Gastrocnemius medialis (tissue), 4 donors: ENCODE results near the gene TFB1M. TPM values are rescaled to one million over a fixed set of nuclear protein-coding genes. Genes with fewer than 3 reads are reported as not detected.

Experiments used
- ATAC-seq, 2 donors: fragments of 150-250 bp; one replicate each; pipeline ENCODE4 v1.9.1; 2016
- DNase-seq, 2 donors: peaks; one replicate each; pipeline ENCODE4 v3.0.0-alpha.2; 2019
- H3K27ac ChIP-seq, 4 donors: fragments of 200-600 bp; sonication (generic); 1 replicate in 1 of 4; 2 replicates in 3 of 4; pipeline ENCODE4 v1.5.1; 2016 to 2018; ENCODE audit warnings: mild to moderate bottlenecking in 2 of 4, moderate library complexity in 1 of 4
- H3K27me3 ChIP-seq, 3 donors: fragments of 200-600 bp; sonication (generic) in 2 of 3; 1 replicate in 1 of 3; 2 replicates in 2 of 3; pipeline versions ENCODE4 v1.5.1 to v1.6.0; 2016 to 2019; ENCODE audit warnings: mild to moderate bottlenecking in 1 of 3, moderate library complexity in 1 of 3
- H3K36me3 ChIP-seq, 2 donors: fragments of 200-600 bp; sonication (generic) in 1 of 2; one replicate each; pipeline ENCODE4 v1.5.1; 2017 to 2018
- H3K4me1 ChIP-seq, 2 donors: fragments of 200-600 bp; sonication (generic) in 1 of 2; one replicate each; pipeline ENCODE4 v1.5.1; 2016 to 2017; ENCODE audit warnings: mild to moderate bottlenecking in 2 of 2
- H3K4me3 ChIP-seq, 4 donors: fragments of 200-600 bp; sonication (generic) in 3 of 4; 1 replicate in 1 of 4; 2 replicates in 3 of 4; pipeline ENCODE4 v1.5.1; 2016 to 2019; ENCODE audit warnings: mild to moderate bottlenecking in 2 of 4
- H3K9me3 ChIP-seq, 3 donors: fragments of 200-600 bp; sonication (generic) in 2 of 3; 1 replicate in 1 of 3; 2 replicates in 2 of 3; pipeline ENCODE4 v1.5.1; 2016 to 2019
- POLR2A ChIP-seq, 2 donors: fragments of 450-650 bp; IDR thresholded peaks; one replicate each; pipeline ENCODE4 v1.6.1; 2017; ENCODE audit warnings: antibody characterized with exemption in 2 of 2, mild to moderate bottlenecking in 2 of 2, moderate library complexity in 2 of 2
- in situ Hi-C, 4 donors: fragments of 200-750 bp; cut with MboI; loops; one replicate each; pipeline versions ENCODE4 v1.15.0 to v1.8.0; 2017; ENCODE audit warnings: low sequenced_read_pairs in 4 of 4
- intact Hi-C: fragments of 100-400 bp; cut with DNase I; formaldehyde crosslinking; loops from one replicate; pipeline ENCODE4 v1.15.1; 2023; ENCODE audit warnings: low total_unique reads
- total RNA-seq, 4 donors: library from RNA; depleted of rRNA; stranded (reverse); fragments of >200 nt; gene quantifications; one replicate each; pipeline versions ENCODE4 v1.1.0 to v1.2.3, GENCODE V29; 2016
- TF ChIP-seq, protein P1 (sequence below), 5 experiments: fragments of 450-650 bp in 3 of 5; fragments of 200-600 bp in 2 of 5; sonication (generic) in 2 of 5; IDR thresholded peaks in 4 of 5; conservative IDR thresholded peaks in 1 of 5; 1 replicate in 4 of 5; 2 replicates in 1 of 5; pipeline ENCODE4 v1.5.1; 2016 to 2019; ENCODE audit warnings: antibody characterized with exemption in 5 of 5, mild to moderate bottlenecking in 3 of 5, moderate library complexity in 3 of 5

TFB1M gene
- total RNA-seq, 4 donors from 2014 or later: 13.4 to 34.4 (median 29.2) TPM

DNA sequence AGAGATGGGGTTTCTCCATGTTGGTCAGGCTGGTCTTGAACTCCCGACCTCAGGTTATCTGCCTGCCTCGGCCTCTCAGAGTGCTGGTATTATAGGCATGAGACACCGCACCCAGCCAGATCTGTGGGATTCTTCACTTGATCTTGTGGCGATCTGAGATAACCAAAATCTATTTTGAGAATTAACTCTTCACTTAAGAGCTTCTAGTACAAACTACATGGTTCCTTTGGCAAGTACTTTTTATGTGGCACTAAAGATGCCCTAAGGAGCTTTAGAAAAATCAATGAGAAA, 37.8 kb upstream of the TFB1M start:
- DNase-seq (no peak), ATAC-seq (no peak)
- Histone ChIP-seq H3K36me3 (no peaks in the 10 kb centered on the region), H3K27me3 (no peaks in the 10 kb centered on the region), H3K9me3 (no peaks in the 10 kb centered on the region), H3K27ac (no peak overlapping the region), H3K4me3 (no peak overlapping the region), H3K4me1 (no peaks in the 10 kb centered on the region)
- in situ Hi-C loops: no loop called here
- TF ChIP-seq POLR2A (IDR thresholded peaks at IDR 0.05): no peak
- TF ChIP-seq, protein P1, sequence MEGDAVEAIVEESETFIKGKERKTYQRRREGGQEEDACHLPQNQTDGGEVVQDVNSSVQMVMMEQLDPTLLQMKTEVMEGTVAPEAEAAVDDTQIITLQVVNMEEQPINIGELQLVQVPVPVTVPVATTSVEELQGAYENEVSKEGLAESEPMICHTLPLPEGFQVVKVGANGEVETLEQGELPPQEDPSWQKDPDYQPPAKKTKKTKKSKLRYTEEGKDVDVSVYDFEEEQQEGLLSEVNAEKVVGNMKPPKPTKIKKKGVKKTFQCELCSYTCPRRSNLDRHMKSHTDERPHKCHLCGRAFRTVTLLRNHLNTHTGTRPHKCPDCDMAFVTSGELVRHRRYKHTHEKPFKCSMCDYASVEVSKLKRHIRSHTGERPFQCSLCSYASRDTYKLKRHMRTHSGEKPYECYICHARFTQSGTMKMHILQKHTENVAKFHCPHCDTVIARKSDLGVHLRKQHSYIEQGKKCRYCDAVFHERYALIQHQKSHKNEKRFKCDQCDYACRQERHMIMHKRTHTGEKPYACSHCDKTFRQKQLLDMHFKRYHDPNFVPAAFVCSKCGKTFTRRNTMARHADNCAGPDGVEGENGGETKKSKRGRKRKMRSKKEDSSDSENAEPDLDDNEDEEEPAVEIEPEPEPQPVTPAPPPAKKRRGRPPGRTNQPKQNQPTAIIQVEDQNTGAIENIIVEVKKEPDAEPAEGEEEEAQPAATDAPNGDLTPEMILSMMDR (IDR thresholded peaks at IDR 0.05 in 4 of 5, conservative IDR thresholded peaks at IDR 0.05 in 1 of 5): no peak
- intact Hi-C loops: no loop called here

DNA sequence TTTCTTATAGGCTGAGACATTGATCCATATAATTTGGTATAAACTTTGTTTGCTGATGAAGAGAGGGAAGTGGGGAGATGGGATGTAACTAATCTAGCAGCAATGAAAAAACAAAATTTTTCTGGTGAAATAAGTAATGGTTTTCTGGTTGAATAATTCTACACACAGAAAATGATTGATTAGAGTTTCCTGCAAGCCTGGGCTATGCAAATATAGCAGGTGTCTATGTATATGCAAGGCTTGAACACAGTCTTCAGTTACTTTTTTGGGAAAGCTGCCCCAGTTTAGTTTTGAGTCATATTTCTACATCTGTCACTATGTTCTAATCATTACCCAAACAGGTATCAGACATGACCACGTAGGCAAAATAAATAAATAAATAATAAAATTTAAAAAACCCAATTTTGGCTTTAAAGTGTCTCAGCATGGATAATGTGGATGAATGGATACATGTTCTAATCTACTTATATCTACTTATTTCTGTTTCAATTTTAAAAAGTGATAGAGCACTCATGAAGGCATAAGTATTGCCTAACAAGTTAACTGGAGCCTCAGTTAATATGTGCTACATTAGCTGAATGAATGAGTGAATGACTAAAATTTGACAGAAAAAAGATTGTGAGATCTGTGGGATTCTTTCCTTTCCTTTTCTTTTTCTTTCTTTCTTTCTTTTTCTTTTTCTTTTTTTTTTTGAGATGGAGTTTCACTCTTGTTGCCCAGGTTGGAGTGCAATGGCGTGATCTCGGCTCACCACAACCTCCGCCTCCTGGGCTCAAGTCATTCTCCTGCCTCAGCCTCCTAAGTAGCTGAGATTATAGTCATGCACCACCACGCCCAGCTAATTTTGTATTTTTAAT, 37.2 kb upstream of the TFB1M start:
- Histone ChIP-seq H3K36me3 (no peaks in the 10 kb centered on the region), H3K27me3 (no peaks in the 10 kb centered on the region), H3K27ac (no peak overlapping the region), H3K4me3 (no peak overlapping the region), H3K9me3 (no peaks in the 10 kb centered on the region), H3K4me1 (no peaks in the 10 kb centered on the region)
- in situ Hi-C loops (no loop called here), intact Hi-C loops (no loop called here)
- no peak for TF ChIP-seq POLR2A (IDR thresholded peaks at IDR 0.05)
- TF ChIP-seq, protein P1 (IDR thresholded peaks at IDR 0.05 in 4 of 5, conservative IDR thresholded peaks at IDR 0.05 in 1 of 5): no peak
- no peak for ATAC-seq
- no peak for DNase-seq

DNA sequence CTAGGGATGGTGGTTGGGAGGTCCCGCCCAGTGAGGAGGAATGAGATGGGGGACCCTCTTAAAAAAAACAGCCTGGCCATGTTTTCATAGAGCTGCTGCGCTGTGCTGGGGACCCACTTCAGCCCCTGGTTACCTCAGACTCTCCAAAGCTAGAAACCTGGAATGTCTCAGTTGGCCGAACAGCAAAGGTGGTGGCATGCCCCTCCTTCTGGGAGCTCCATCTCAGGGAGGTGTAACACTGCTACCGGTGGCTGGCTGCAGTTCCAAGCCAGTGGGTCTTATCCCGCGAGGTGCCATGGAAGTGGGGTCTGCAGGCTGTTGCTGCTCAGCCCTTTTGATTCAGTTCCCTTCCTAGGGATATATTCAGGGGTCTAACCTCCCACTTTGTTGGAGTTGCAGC, 35.7 kb upstream of the TFB1M start:
- no peaks in the 10 kb centered on the region for H3K9me3 ChIP-seq
- no peaks in the 10 kb centered on the region for H3K4me1 ChIP-seq
- H3K27me3 ChIP-seq: no peaks in the 10 kb centered on the region
- intact Hi-C loops: no loop called here
- H3K27ac ChIP-seq: no peak overlapping the region
- H3K4me3 ChIP-seq: no peak overlapping the region
- DNase-seq: no peak
- no peak for ATAC-seq
- in situ Hi-C loops: no loop called here
- no peaks in the 10 kb centered on the region for H3K36me3 ChIP-seq
- TF ChIP-seq POLR2A (IDR thresholded peaks at IDR 0.05): no peak
- TF ChIP-seq, protein P1 (IDR thresholded peaks at IDR 0.05 in 4 of 5, conservative IDR thresholded peaks at IDR 0.05 in 1 of 5): no peak

DNA sequence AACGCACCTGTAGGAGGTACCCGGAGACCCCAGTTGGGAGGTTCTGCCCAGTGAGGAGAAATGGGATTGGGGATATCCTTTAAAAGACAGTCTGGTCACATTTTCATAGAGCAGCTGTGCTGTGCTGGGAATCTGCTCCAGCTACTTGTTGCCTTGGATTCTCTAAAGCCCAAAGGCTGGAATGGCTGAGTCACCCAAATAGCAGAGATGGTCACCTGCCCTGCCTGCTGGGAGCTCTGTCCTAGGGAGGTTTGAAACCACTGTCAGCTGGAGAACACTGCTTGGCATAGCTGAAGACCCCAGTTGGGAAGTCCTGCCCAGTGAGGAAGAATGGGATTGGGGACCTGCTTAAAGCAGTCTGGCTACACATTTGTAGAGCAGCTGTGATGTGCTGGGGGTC, 34.8 kb upstream of the TFB1M start:
- Histone ChIP-seq H3K36me3 (no peaks in the 10 kb centered on the region), H3K27me3 (no peaks in the 10 kb centered on the region), H3K4me3 (no peak overlapping the region), H3K4me1 (no peaks in the 10 kb centered on the region), H3K9me3 (no peaks in the 10 kb centered on the region), H3K27ac (no peak overlapping the region)
- ATAC-seq: no peak
- no peak for DNase-seq
- in situ Hi-C loops (no loop called here), intact Hi-C loops (no loop called here)
- TF ChIP-seq, protein P1 (IDR thresholded peaks at IDR 0.05 in 4 of 5, conservative IDR thresholded peaks at IDR 0.05 in 1 of 5): no peak
- TF ChIP-seq POLR2A (IDR thresholded peaks at IDR 0.05): no peak

DNA sequence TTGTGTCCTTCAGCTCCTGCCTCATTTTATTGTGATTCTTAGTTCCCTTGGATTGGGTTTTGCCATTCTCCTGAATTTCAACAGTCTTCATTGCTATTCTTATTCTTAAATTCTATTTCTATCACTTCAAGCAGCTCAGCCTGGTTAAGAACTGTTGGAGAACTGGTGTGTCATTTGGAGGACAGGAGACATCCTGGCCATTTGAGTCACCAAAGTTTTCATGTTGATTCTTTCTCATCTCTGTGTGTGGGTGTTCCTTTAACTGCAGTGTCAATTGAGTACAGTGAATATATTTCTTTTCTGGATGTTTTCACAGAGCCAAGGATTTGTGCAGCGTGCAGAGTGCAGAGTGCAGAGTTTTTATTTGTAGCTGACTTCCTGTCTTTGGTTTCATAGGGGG, 33.5 kb upstream of the TFB1M start:
- intact Hi-C loops: no loop called here
- TF ChIP-seq POLR2A (IDR thresholded peaks at IDR 0.05): no peak
- TF ChIP-seq, protein P1 (IDR thresholded peaks at IDR 0.05 in 4 of 5, conservative IDR thresholded peaks at IDR 0.05 in 1 of 5): no peak
- H3K27ac ChIP-seq: no peak overlapping the region
- no peaks in the 10 kb centered on the region for H3K4me1 ChIP-seq
- H3K4me3 ChIP-seq: no peak overlapping the region
- no peaks in the 10 kb centered on the region for H3K36me3 ChIP-seq
- ATAC-seq: no peak
- H3K9me3 ChIP-seq: no peaks in the 10 kb centered on the region
- no peaks in the 10 kb centered on the region for H3K27me3 ChIP-seq
- in situ Hi-C loops: no loop called here
- DNase-seq: no peak
